WTC11 (cell line): ENCODE data around the gene FSD1. TPM values are rescaled to one million over a fixed set of nuclear protein-coding genes. Genes with fewer than 3 reads are reported as not detected.

Experiments used
- ATAC-seq: fragments of 200-7000 bp; cut with Tn5 transposase; 2 replicates; pipeline ENCODE4 v1.10.0; 2021; ENCODE audit warnings: mild to moderate bottlenecking, moderate library complexity
- CTCF ChIA-PET: fragments of 300-600 bp; sonication (Branson Sonifier 250); formaldehyde crosslinking; loops from one replicate; lab custom pipeline; 2021; ENCODE audit warnings: antibody characterized with exemption; lab: Charles Lee
- POLR2A ChIA-PET: fragments of 350-600 bp; sonication (Branson Sonifier 250); formaldehyde crosslinking; loops from one replicate; lab custom pipeline; 2021; ENCODE audit warnings: antibody characterized with exemption; lab: Charles Lee
- DNase-seq: peaks from one replicate; pipeline ENCODE4 v3.0.0; 2021; ENCODE audit warnings: low spot score
- H3K27ac Mint-ChIP-seq: 2 replicates; pipeline ENCODE4 v1.8.0; 2021; ENCODE audit warnings: mixed read lengths
- H3K27me3 Mint-ChIP-seq: 2 replicates; pipeline ENCODE4 v1.8.0; 2021; ENCODE audit warnings: low read depth, mild to moderate bottlenecking, moderate library complexity, mixed read lengths
- H3K36me3 Mint-ChIP-seq: 2 replicates; pipeline ENCODE4 v1.8.0; 2021; ENCODE audit warnings: mixed read lengths
- H3K4me1 Mint-ChIP-seq: 2 replicates; pipeline ENCODE4 v1.8.0; 2022; ENCODE audit warnings: mixed read lengths
- H3K4me3 Mint-ChIP-seq: 2 replicates; pipeline ENCODE4 v1.8.0; 2021; ENCODE audit warnings: mild to moderate bottlenecking, moderate library complexity, mixed read lengths
- H3K9me3 Mint-ChIP-seq: 2 replicates; pipeline ENCODE4 v1.8.0; 2021; ENCODE audit warnings: mixed read lengths
- ELF4 ChIP-seq: sonication (generic); formaldehyde crosslinking; IDR thresholded peaks from 2 replicates; pipeline ENCODE4 v1.8.1; 2022; ENCODE audit warnings: low read depth, mild to moderate bottlenecking, moderate library complexity, missing genetic modification reagents
- ERG ChIP-seq: fragments of 250-450 bp; sonication (Bioruptor Pico); IDR thresholded peaks from 2 replicates; pipeline ENCODE4 v1.8.0; 2021; ENCODE audit warnings: mild to moderate bottlenecking
- ESRRA ChIP-seq: sonication (generic); formaldehyde crosslinking; IDR thresholded peaks from 2 replicates; pipeline ENCODE4 v1.8.1; 2022; ENCODE audit warnings: mild to moderate bottlenecking, missing genetic modification reagents, borderline replicate concordance
- FOXJ3 ChIP-seq: sonication (generic); formaldehyde crosslinking; IDR thresholded peaks from 2 replicates; pipeline ENCODE4 v1.9.0; 2021; ENCODE audit warnings: missing genetic modification reagents, mild to moderate bottlenecking, borderline replicate concordance
- FOXP1 ChIP-seq: sonication (generic); formaldehyde crosslinking; IDR thresholded peaks from 2 replicates; pipeline ENCODE4 v1.8.0; 2022; ENCODE audit warnings: missing genetic modification reagents, mild to moderate bottlenecking, moderate library complexity, borderline replicate concordance
- IRF2 ChIP-seq: sonication (generic); formaldehyde crosslinking; IDR thresholded peaks from 2 replicates; pipeline ENCODE4 v1.8.0; 2022; ENCODE audit warnings: low read depth, missing genetic modification reagents, borderline replicate concordance
- KAT7 ChIP-seq: sonication (generic); formaldehyde crosslinking; IDR thresholded peaks from 2 replicates; pipeline ENCODE4 v1.8.1; 2023; ENCODE audit warnings: missing genetic modification reagents, mild to moderate bottlenecking, borderline replicate concordance
- MXD4 ChIP-seq: fragments of 250-450 bp; sonication (Bioruptor Pico); IDR thresholded peaks from 2 replicates; pipeline ENCODE4 v1.8.0; 2021; ENCODE audit warnings: mild to moderate bottlenecking, moderate library complexity, borderline replicate concordance
- MYBL2 ChIP-seq: sonication (generic); formaldehyde crosslinking; IDR thresholded peaks from 2 replicates; pipeline ENCODE4 v1.8.1; 2023; ENCODE audit warnings: mild to moderate bottlenecking, moderate library complexity, missing genetic modification reagents
- NFE2L1 ChIP-seq: sonication (generic); formaldehyde crosslinking; IDR thresholded peaks from 2 replicates; pipeline ENCODE4 v1.8.1; 2023; ENCODE audit warnings: missing genetic modification reagents
- PRDM15 ChIP-seq: sonication (generic); formaldehyde crosslinking; IDR thresholded peaks from 2 replicates; pipeline ENCODE4 v1.8.0; 2022; ENCODE audit warnings: missing genetic modification reagents
- PRRX2 ChIP-seq: fragments of 250-450 bp; sonication (Bioruptor Pico); IDR thresholded peaks from 2 replicates; pipeline ENCODE4 v1.8.0; 2021; ENCODE audit warnings: mild to moderate bottlenecking
- TEAD1 ChIP-seq: sonication (generic); formaldehyde crosslinking; IDR thresholded peaks from 2 replicates; pipeline ENCODE4 v1.8.0; 2022; ENCODE audit warnings: mild to moderate bottlenecking, missing genetic modification reagents
- TEAD4 ChIP-seq: sonication (generic); formaldehyde crosslinking; IDR thresholded peaks from 2 replicates; pipeline ENCODE4 v1.8.0; 2022; ENCODE audit warnings: mild to moderate bottlenecking, missing genetic modification reagents
- ZBTB21 ChIP-seq: sonication (generic); formaldehyde crosslinking; IDR thresholded peaks from 2 replicates; pipeline ENCODE4 v1.8.1; 2023; ENCODE audit warnings: mild to moderate bottlenecking, missing genetic modification reagents, borderline replicate concordance
- ZBTB43 ChIP-seq: sonication (generic); formaldehyde crosslinking; IDR thresholded peaks from 2 replicates; pipeline ENCODE4 v1.8.1; 2023; ENCODE audit warnings: mild to moderate bottlenecking, missing genetic modification reagents
- total RNA-seq: library from RNA; stranded (reverse); gene quantifications from 3 replicates; pipeline ENCODE4 v1.2.3, GENCODE V29; 2021
- TF ChIP-seq, protein P1 (sequence below): sonication (generic); formaldehyde crosslinking; IDR thresholded peaks from 2 replicates; pipeline ENCODE4 v1.8.1; 2023; ENCODE audit warnings: mild to moderate bottlenecking, missing genetic modification reagents
- TF ChIP-seq, protein P2 (sequence below): sonication (generic); formaldehyde crosslinking; conservative IDR thresholded peaks from 2 replicates; pipeline ENCODE4 v1.8.1; 2023; ENCODE audit warnings: mild to moderate bottlenecking, low read depth, missing genetic modification reagents, moderate library complexity
- TF ChIP-seq, protein P3 (sequence below): sonication (generic); formaldehyde crosslinking; conservative IDR thresholded peaks from 2 replicates; pipeline ENCODE4 v1.8.1; 2022; ENCODE audit warnings: mild to moderate bottlenecking, missing genetic modification reagents
- TF ChIP-seq, protein P4 (sequence below): sonication (generic); formaldehyde crosslinking; IDR thresholded peaks from 2 replicates; pipeline ENCODE4 v1.8.1; 2022; ENCODE audit warnings: low read depth, missing genetic modification reagents, borderline replicate concordance

FSD1 gene
- total RNA-seq, 1 experiment from 2014 or later: 61.3 TPM

GRCh38 chr19:4366666-4367335 lies 62.4 kb downstream of the FSD1 start:
- Mint-ChIP-seq H3K9me3 (no peaks in the 10 kb centered on the region), H3K27me3 (no peaks in the 10 kb centered on the region), H3K27ac (no peak overlapping the region), H3K36me3 (peaks cover 3% of the 10 kb centered on the region; the same call in 1 of the 2 replicates)
- POLR2A ChIA-PET: no interaction called here
- ATAC-seq (no peak), DNase-seq (no peak)
- CTCF ChIA-PET: interaction anchor here (0.8 to 6.0 kb wide), 5 partner anchors 9 to 158 kb away, joined by 3 to 37 read pairs (median 7); no protein-coding TSS in a partner anchor
- TF ChIP-seq IRF2 (no peak), ZBTB21 (CRISPR knock-in tag) (no peak), FOXJ3 (CRISPR knock-in tag) (no peak), ERG (CRISPR knock-in tag) (no peak), KAT7 (CRISPR knock-in tag) (no peak), MYBL2 (no peak)
- TF ChIP-seq, protein P1, sequence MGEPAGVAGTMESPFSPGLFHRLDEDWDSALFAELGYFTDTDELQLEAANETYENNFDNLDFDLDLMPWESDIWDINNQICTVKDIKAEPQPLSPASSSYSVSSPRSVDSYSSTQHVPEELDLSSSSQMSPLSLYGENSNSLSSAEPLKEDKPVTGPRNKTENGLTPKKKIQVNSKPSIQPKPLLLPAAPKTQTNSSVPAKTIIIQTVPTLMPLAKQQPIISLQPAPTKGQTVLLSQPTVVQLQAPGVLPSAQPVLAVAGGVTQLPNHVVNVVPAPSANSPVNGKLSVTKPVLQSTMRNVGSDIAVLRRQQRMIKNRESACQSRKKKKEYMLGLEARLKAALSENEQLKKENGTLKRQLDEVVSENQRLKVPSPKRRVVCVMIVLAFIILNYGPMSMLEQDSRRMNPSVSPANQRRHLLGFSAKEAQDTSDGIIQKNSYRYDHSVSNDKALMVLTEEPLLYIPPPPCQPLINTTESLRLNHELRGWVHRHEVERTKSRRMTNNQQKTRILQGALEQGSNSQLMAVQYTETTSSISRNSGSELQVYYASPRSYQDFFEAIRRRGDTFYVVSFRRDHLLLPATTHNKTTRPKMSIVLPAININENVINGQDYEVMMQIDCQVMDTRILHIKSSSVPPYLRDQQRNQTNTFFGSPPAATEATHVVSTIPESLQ (CRISPR knock-in tag): no peak
- TF ChIP-seq, protein P2, sequence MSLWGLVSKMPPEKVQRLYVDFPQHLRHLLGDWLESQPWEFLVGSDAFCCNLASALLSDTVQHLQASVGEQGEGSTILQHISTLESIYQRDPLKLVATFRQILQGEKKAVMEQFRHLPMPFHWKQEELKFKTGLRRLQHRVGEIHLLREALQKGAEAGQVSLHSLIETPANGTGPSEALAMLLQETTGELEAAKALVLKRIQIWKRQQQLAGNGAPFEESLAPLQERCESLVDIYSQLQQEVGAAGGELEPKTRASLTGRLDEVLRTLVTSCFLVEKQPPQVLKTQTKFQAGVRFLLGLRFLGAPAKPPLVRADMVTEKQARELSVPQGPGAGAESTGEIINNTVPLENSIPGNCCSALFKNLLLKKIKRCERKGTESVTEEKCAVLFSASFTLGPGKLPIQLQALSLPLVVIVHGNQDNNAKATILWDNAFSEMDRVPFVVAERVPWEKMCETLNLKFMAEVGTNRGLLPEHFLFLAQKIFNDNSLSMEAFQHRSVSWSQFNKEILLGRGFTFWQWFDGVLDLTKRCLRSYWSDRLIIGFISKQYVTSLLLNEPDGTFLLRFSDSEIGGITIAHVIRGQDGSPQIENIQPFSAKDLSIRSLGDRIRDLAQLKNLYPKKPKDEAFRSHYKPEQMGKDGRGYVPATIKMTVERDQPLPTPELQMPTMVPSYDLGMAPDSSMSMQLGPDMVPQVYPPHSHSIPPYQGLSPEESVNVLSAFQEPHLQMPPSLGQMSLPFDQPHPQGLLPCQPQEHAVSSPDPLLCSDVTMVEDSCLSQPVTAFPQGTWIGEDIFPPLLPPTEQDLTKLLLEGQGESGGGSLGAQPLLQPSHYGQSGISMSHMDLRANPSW (CRISPR knock-in tag): no peak
- TF ChIP-seq, all 79 proteins: peak for 0
- H3K4me3 Mint-ChIP-seq: no peak overlapping the region
- peaks cover 15% of the 10 kb centered on the region for H3K4me1 Mint-ChIP-seq

DNA sequence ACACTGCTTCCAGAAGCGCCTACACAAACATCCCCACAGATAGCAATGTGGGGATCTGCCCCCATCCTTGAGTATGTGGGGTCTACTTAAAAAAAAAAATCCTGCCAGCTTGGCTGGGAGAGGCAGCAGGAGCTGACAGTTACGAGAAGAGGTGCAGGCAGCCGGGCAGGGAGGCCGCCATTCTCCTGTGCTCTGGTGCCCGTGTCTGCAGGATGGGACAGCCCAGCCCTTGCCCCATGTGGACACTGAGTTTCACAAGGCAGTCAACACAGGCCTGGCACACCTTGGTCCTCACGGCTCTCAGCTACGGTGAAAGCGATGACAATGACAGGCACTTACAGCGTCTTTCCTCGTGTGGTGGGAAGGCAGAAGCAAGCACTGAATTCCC lies 62.9 kb downstream of the FSD1 start:
- POLR2A ChIA-PET: no interaction called here
- DNase-seq (no peak), ATAC-seq (no peak)
- no peak for TF ChIP-seq PRRX2 (CRISPR knock-in tag)
- TF ChIP-seq TEAD4 (CRISPR knock-in tag): no peak
- no peak for TF ChIP-seq ZBTB43 (CRISPR knock-in tag)
- TF ChIP-seq KAT7 (CRISPR knock-in tag): no peak
- TF ChIP-seq ELF4 (CRISPR knock-in tag): no peak
- TF ChIP-seq NFE2L1 (CRISPR knock-in tag): no peak
- no peak for TF ChIP-seq MXD4 (CRISPR knock-in tag)
- TF ChIP-seq, protein P3, sequence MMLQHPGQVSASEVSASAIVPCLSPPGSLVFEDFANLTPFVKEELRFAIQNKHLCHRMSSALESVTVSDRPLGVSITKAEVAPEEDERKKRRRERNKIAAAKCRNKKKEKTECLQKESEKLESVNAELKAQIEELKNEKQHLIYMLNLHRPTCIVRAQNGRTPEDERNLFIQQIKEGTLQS: no peak
- TF ChIP-seq PRDM15 (CRISPR knock-in tag): no peak
- TF ChIP-seq FOXP1: no peak
- TF ChIP-seq ZBTB21 (CRISPR knock-in tag): no peak
- TF ChIP-seq, protein P4, sequence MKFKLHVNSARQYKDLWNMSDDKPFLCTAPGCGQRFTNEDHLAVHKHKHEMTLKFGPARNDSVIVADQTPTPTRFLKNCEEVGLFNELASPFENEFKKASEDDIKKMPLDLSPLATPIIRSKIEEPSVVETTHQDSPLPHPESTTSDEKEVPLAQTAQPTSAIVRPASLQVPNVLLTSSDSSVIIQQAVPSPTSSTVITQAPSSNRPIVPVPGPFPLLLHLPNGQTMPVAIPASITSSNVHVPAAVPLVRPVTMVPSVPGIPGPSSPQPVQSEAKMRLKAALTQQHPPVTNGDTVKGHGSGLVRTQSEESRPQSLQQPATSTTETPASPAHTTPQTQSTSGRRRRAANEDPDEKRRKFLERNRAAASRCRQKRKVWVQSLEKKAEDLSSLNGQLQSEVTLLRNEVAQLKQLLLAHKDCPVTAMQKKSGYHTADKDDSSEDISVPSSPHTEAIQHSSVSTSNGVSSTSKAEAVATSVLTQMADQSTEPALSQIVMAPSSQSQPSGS (CRISPR knock-in tag): no peak
- TF ChIP-seq ESRRA (CRISPR knock-in tag): no peak
- TF ChIP-seq TEAD1 (CRISPR knock-in tag): no peak
- Mint-ChIP-seq H3K36me3 (peaks cover 3% of the 10 kb centered on the region; the same call in 1 of the 2 replicates), H3K27me3 (no peaks in the 10 kb centered on the region), H3K4me1 (peaks cover 15% of the 10 kb centered on the region), H3K4me3 (no peak overlapping the region), H3K9me3 (no peaks in the 10 kb centered on the region), H3K27ac (peak overlapping the region; percentile 27; the same call in 1 of the 2 replicates)
- CTCF ChIA-PET: interaction anchor here (0.8 to 6.0 kb wide), 3 partner anchors 9 to 100 kb away, joined by 3 to 37 read pairs (median 16); no protein-coding TSS in a partner anchor
